GM23248 (cell line): Measurements from ENCODE around the gene ETF1. TPM values are rescaled to one million over a fixed set of nuclear protein-coding genes. Genes with fewer than 3 reads are reported as not detected.

Source experiments
- DNase-seq: peaks from one replicate; pipeline ENCODE4 v3.0.0-alpha.2; 2015
- H2AFZ ChIP-seq: fragments of 200-600 bp; sonication (generic); 2 replicates; pipeline ENCODE4 v1.6.1; 2016; ENCODE audit warnings: antibody characterized with exemption
- H3F3A ChIP-seq: fragments of 200-600 bp; sonication (generic); 2 replicates; pipeline ENCODE4 v1.6.1; 2016; ENCODE audit warnings: mild to moderate bottlenecking, antibody characterized with exemption, mixed run types; ENCODE audit not compliant: insufficient read depth
- H3K27ac ChIP-seq: fragments of 200-600 bp; sonication (generic); 2 replicates; pipeline ENCODE4 v1.5.1; 2016; ENCODE audit warnings: mild to moderate bottlenecking
- H3K27me3 ChIP-seq: fragments of 200-600 bp; sonication (generic); replicated peaks from 2 replicates; pipeline ENCODE4 v1.6.1; 2016; ENCODE audit warnings: mild to moderate bottlenecking; ENCODE audit not compliant: insufficient read depth
- H3K36me3 ChIP-seq: fragments of 200-600 bp; sonication (generic); 2 replicates; pipeline ENCODE4 v1.6.1; 2016; ENCODE audit warnings: low read depth, mild to moderate bottlenecking
- H3K4me1 ChIP-seq: fragments of 200-600 bp; sonication (generic); 2 replicates; pipeline ENCODE4 v1.6.1; 2016; ENCODE audit warnings: mild to moderate bottlenecking; ENCODE audit not compliant: insufficient read depth
- H3K4me2 ChIP-seq: fragments of 200-600 bp; sonication (generic); one replicate; pipeline ENCODE4 v1.6.1; 2016; ENCODE audit warnings: mild to moderate bottlenecking; ENCODE audit not compliant: unreplicated experiment
- H3K4me3 ChIP-seq: fragments of 200-600 bp; sonication (generic); 2 replicates; pipeline ENCODE4 v1.5.1; 2016; ENCODE audit warnings: mild to moderate bottlenecking
- H3K79me2 ChIP-seq: fragments of 200-600 bp; sonication (generic); 2 replicates; pipeline ENCODE4 v1.6.1; 2016; ENCODE audit warnings: mild to moderate bottlenecking; ENCODE audit not compliant: insufficient read depth
- H3K9ac ChIP-seq: fragments of 200-600 bp; sonication (generic); 2 replicates; pipeline ENCODE4 v1.6.1; 2016; ENCODE audit warnings: mild to moderate bottlenecking
- H3K9me2 ChIP-seq: fragments of 200-600 bp; sonication (generic); 2 replicates; pipeline ENCODE4 v1.6.1; 2016; ENCODE audit warnings: mixed run types, mild to moderate bottlenecking, moderate library complexity; ENCODE audit not compliant: insufficient read depth
- H3K9me3 ChIP-seq: fragments of 200-600 bp; sonication (generic); one replicate; pipeline ENCODE4 v1.6.1; 2017; ENCODE audit warnings: low read depth
- H4K20me1 ChIP-seq: fragments of 200-600 bp; sonication (generic); 2 replicates; pipeline ENCODE4 v1.6.0; 2016; ENCODE audit not compliant: insufficient read depth
- EZH2 ChIP-seq: fragments of 200-600 bp; sonication (generic); IDR thresholded peaks from 2 replicates; pipeline ENCODE4 v1.6.1; 2018; ENCODE audit warnings: antibody characterized with exemption, mild to moderate bottlenecking; ENCODE audit not compliant: insufficient read depth, poor library complexity, severe bottlenecking
- EZH2phosphoT487 ChIP-seq: fragments of 200-600 bp; sonication (generic); IDR thresholded peaks from 2 replicates; pipeline ENCODE4 v1.6.1; 2018; ENCODE audit warnings: antibody characterized with exemption, moderate library complexity, mild to moderate bottlenecking, low read depth; ENCODE audit not compliant: insufficient read depth
- WGBS, 2 experiments: methylation state at CpG; one replicate each; pipeline ENCODE4 v1.1.6; 2015 to 2017; ENCODE audit warnings: low lambda C conversion rate in 2 of 2, low coverage in 1 of 2; ENCODE audit errors: missing lambda C conversion rate in 2 of 2; 5-methylcytosine and 5-hydroxymethylcytosine counted together
- in situ Hi-C: fragments of 300-500 bp; cut with MboI; formaldehyde crosslinking; loops from 2 replicates; pipeline ENCODE4 v1.15.0; 2020
- polyA plus RNA-seq: library from polyadenylated mRNA; unstranded; fragments of >200 nt; fragmentation: Nextera tagmentation; extraction: Ambion mirVana; gene quantifications from 2 replicates; pipeline ENCODE4 v1.2.1, GENCODE V29; 2016
- total RNA-seq: library from RNA; depleted of rRNA; stranded (reverse); fragments of >200 nt; shearing (Covaris generic); gene quantifications from 2 replicates; pipeline ENCODE4 v1.2.3, GENCODE V29; 2014

ETF1 gene
- total and polyA plus RNA-seq, 2 experiments from 2014 or later = 74.1 to 124 TPM

- peaks cover 51% of the 10 kb centered on the region for H3K4me1 ChIP-seq
- WGBS, 2 experiments = 1 to 2% methylated on average over 37 to 47 of the region's 47 CpGs
- peak overlapping the region; percentile 97 for H3K4me3 ChIP-seq
- peaks cover 38% of the 10 kb centered on the region for H3F3A ChIP-seq
- H3K9me2 ChIP-seq = no peaks in the 10 kb centered on the region
- H3K9me3 ChIP-seq = no peaks in the 10 kb centered on the region
- in situ Hi-C loops = no loop called here
- peaks cover 95% of the 10 kb centered on the region for H3K79me2 ChIP-seq
- H3K27ac ChIP-seq = peak overlapping the region; percentile 95
- H3K36me3 ChIP-seq = peaks cover 10% of the 10 kb centered on the region; the same call in 1 of the 2 replicates
- peak overlapping the region; percentile 20; the same call in 1 of the 2 replicates for H2AFZ ChIP-seq
- DNase-seq = peak; percentile 44
- H3K9ac ChIP-seq = peak overlapping the region; percentile 99
- H4K20me1 ChIP-seq = peaks cover 11% of the 10 kb centered on the region
- no peak for TF ChIP-seq EZH2
- no peak for TF ChIP-seq EZH2phosphoT487
- no peaks in the 10 kb centered on the region for H3K27me3 ChIP-seq
- H3K4me2 ChIP-seq = peak overlapping the region; percentile 97
Observed at GRCh38 chr5:138542180-138542955, 668 bp downstream of the ETF1 start.

GRCh38 chr5:138541511-138542179, 1.4 kb downstream of the ETF1 start:
- Histone ChIP-seq H3K4me3 (peak overlapping the region; percentile 97), H3F3A (peaks cover 38% of the 10 kb centered on the region), H3K9ac (peak overlapping the region; percentile 99), H3K36me3 (peaks cover 10% of the 10 kb centered on the region; the same call in 1 of the 2 replicates), H3K79me2 (peaks cover 95% of the 10 kb centered on the region), H3K9me2 (no peaks in the 10 kb centered on the region), H3K27me3 (no peaks in the 10 kb centered on the region), H3K27ac (peak overlapping the region; percentile 95), H3K9me3 (no peaks in the 10 kb centered on the region), H3K4me1 (peaks cover 51% of the 10 kb centered on the region), H2AFZ (no peak overlapping the region), H3K4me2 (peak overlapping the region; percentile 97), H4K20me1 (peaks cover 17% of the 10 kb centered on the region)
- TF ChIP-seq EZH2 (no peak), EZH2phosphoT487 (no peak)
- in situ Hi-C loops = no loop called here
- WGBS, 2 experiments = 1 to 3% methylated on average over 6 of the region's 6 CpGs
- peak; percentile 42 for DNase-seq

GRCh38 chr5:138539791-138540190, 3.2 kb downstream of the ETF1 start:
- no peaks in the 10 kb centered on the region for H3K9me2 ChIP-seq
- peaks cover 26% of the 10 kb centered on the region for H3F3A ChIP-seq
- peaks cover 22% of the 10 kb centered on the region for H4K20me1 ChIP-seq
- no peak for DNase-seq
- TF ChIP-seq EZH2phosphoT487 = no peak
- no peak for TF ChIP-seq EZH2
- H3K9ac ChIP-seq = 0 out of 2 replicates have a peak overlapping the region, but pooled peaks have one; percentile 99
- H3K79me2 ChIP-seq = peaks cover 95% of the 10 kb centered on the region
- peaks cover 33% of the 10 kb centered on the region for H3K4me1 ChIP-seq
- peak overlapping the region; percentile 97 for H3K4me2 ChIP-seq
- in situ Hi-C loops = no loop called here
- H3K36me3 ChIP-seq = peaks cover 18% of the 10 kb centered on the region
- H3K9me3 ChIP-seq = no peaks in the 10 kb centered on the region
- no peaks in the 10 kb centered on the region for H3K27me3 ChIP-seq
- peak overlapping the region; percentile 97 for H3K4me3 ChIP-seq
- no peak overlapping the region for H2AFZ ChIP-seq
- H3K27ac ChIP-seq = no peak overlapping the region

GRCh38 chr5:138538943-138539627, 4.0 kb downstream of the ETF1 start:
- Histone ChIP-seq H3K9me3 (no peaks in the 10 kb centered on the region), H4K20me1 (peaks cover 29% of the 10 kb centered on the region), H2AFZ (no peak overlapping the region), H3F3A (peaks cover 19% of the 10 kb centered on the region), H3K79me2 (peaks cover 95% of the 10 kb centered on the region), H3K4me1 (peaks cover 29% of the 10 kb centered on the region), H3K27ac (no peak overlapping the region), H3K4me3 (no peak overlapping the region), H3K4me2 (peak overlapping the region; percentile 97), H3K9me2 (no peaks in the 10 kb centered on the region), H3K27me3 (no peaks in the 10 kb centered on the region), H3K9ac (no peak overlapping the region), H3K36me3 (peaks cover 18% of the 10 kb centered on the region)
- TF ChIP-seq EZH2phosphoT487 (no peak), EZH2 (no peak)
- DNase-seq = no peak
- WGBS, 2 experiments = 96% methylated on average over 2 of the region's 2 CpGs
- in situ Hi-C loops = no loop called here
